ENCODE results near the gene POC1B. TPM values are rescaled to one million over a fixed set of nuclear protein-coding genes. Genes with fewer than 3 reads are reported as not detected.

POC1B gene
- polyA plus RNA-seq, 1 donor (not counting 4 experiments of a cell fraction or from before 2014, with no cell fraction given), result 16.4 TPM

DNA sequence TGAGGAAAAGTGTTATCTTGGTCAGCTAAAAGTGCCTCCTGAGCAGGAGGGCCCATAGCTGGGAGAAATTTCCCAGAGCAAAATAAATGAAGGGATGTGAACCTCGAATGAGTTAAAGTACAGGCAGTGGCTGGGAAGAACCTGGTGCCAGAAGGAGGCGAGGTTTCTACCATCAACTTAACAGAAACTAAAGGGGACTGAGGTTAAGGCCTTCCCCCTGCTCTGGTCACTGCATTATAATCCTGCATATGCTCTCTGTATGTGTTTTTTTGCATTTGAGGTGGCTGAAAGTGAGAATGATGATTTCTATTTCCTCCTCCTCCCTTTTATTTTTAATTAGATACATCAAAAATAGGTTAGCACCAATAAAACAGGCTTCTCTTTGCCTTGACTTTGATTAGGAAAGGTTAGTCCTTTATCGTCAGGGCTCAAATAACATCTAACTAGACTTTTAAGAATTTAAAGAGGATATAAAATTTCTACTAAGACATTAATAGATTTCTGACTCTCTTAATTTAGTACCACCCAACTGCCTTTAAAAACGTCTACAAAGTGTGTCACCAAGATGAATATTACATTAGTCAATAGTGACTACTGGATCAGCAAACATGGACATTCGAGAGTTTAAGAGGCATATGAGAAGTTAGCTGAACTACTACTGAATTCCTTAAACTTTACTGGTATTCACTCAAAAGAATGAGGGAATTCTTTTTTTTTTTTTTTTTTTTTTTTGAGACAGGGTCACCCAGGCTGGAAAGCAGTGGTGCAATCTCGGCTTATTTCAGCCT, 50.5 kb downstream of the POC1B start:
- Histone ChIP-seq H3K79me2 (ENCODE audit: control insufficient read depth, insufficient read depth, low read length) (no peaks in the 10 kb centered on the region), H2AFZ (ENCODE audit: control insufficient read depth, low read length) (no peak overlapping the region), H3K9me3 (ENCODE audit: control insufficient read depth, low read depth, low read length) (no peaks in the 10 kb centered on the region), H3K27me3 (ENCODE audit: control insufficient read depth, extremely low read depth, insufficient read depth, low read length) (no peaks in the 10 kb centered on the region), H3K4me3 (ENCODE audit: control insufficient read depth in 2 of 3, extremely low read depth in 1 of 3, insufficient read depth in 2 of 3, low read depth in 1 of 3, low read length in 3 of 3) (no peak overlapping the region), H3K27ac (ENCODE audit: control insufficient read depth, insufficient read depth, low read length) (no peak overlapping the region), H3K4me1 (ENCODE audit: control insufficient read depth, extremely low read depth, insufficient read depth, low read length) (peaks cover 16% of the 10 kb centered on the region), H3K9me1 (ENCODE audit: control insufficient read depth, extremely low read depth, insufficient read depth, low read length) (no peaks in the 10 kb centered on the region), H3K36me3 (ENCODE audit: control insufficient read depth in 2 of 2, extremely low read depth in 1 of 2, insufficient read depth in 2 of 2, low read length in 2 of 2) (no peaks in the 10 kb centered on the region), H3K4me2 (ENCODE audit: control insufficient read depth, extremely low read depth, insufficient read depth, low read depth, low read length) (no peak overlapping the region), H3K9ac (ENCODE audit: control insufficient read depth, extremely low read depth, insufficient read depth, low read length) (no peak overlapping the region), H4K20me1 (ENCODE audit: control insufficient read depth, extremely low read depth, insufficient read depth, low read length) (no peaks in the 10 kb centered on the region)
- dilution Hi-C loops (cut with MboI; ENCODE audit: extremely low pct_ligation_motif_present, low sequenced_read_pairs), result no loop called here
- TF ChIP-seq EZH2 (IDR thresholded peaks at IDR 0.05; ENCODE audit: low read length) (no peak), CTCF (optimal IDR thresholded peaks at IDR 0.05 in 1 of 3, IDR thresholded peaks at IDR 0.05 in 1 of 3, conservative IDR thresholded peaks at IDR 0.05 in 1 of 3; ENCODE audit: extremely low read depth in 1 of 3, insufficient read depth in 2 of 3, low read length in 3 of 3) (no peak)
- no peak for DNase-seq (ENCODE audit: low read depth, low spot score)
- FAIRE-seq, result no peak

DNA sequence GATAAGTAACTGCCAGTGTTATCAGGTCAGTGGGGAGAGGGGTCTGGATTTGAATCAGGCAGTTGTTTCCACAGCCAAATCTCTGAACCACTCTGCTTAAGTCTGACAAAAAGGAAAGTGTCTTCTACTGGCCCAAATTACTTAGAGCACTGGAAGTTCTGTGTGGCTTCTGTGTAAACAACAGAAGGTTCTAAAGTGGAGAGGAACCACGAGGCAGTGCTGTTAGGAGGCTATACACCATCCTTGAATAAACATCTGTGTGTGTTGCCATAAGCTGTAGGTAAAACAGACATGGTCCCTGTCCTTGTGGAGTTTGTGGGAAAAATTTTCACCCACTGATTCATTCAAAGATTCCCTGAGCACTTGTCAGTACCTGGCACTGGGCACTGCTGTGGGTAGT, 51.2 kb downstream of the POC1B start:
- FAIRE-seq, result no peak
- Histone ChIP-seq H3K27me3 (ENCODE audit: control insufficient read depth, extremely low read depth, insufficient read depth, low read length) (no peaks in the 10 kb centered on the region), H3K9me1 (ENCODE audit: control insufficient read depth, extremely low read depth, insufficient read depth, low read length) (no peaks in the 10 kb centered on the region), H4K20me1 (ENCODE audit: control insufficient read depth, extremely low read depth, insufficient read depth, low read length) (no peaks in the 10 kb centered on the region), H3K4me3 (ENCODE audit: control insufficient read depth in 2 of 3, extremely low read depth in 1 of 3, insufficient read depth in 2 of 3, low read depth in 1 of 3, low read length in 3 of 3) (no peak overlapping the region), H3K4me1 (ENCODE audit: control insufficient read depth, extremely low read depth, insufficient read depth, low read length) (peaks cover 16% of the 10 kb centered on the region), H3K36me3 (ENCODE audit: control insufficient read depth in 2 of 2, extremely low read depth in 1 of 2, insufficient read depth in 2 of 2, low read length in 2 of 2) (no peaks in the 10 kb centered on the region), H2AFZ (ENCODE audit: control insufficient read depth, low read length) (no peak overlapping the region), H3K9ac (ENCODE audit: control insufficient read depth, extremely low read depth, insufficient read depth, low read length) (no peak overlapping the region), H3K79me2 (ENCODE audit: control insufficient read depth, insufficient read depth, low read length) (no peaks in the 10 kb centered on the region), H3K27ac (ENCODE audit: control insufficient read depth, insufficient read depth, low read length) (no peak overlapping the region), H3K4me2 (ENCODE audit: control insufficient read depth, extremely low read depth, insufficient read depth, low read depth, low read length) (no peak overlapping the region), H3K9me3 (ENCODE audit: control insufficient read depth, low read depth, low read length) (no peaks in the 10 kb centered on the region)
- TF ChIP-seq EZH2 (IDR thresholded peaks at IDR 0.05; ENCODE audit: low read length) (no peak), CTCF (optimal IDR thresholded peaks at IDR 0.05 in 1 of 3, IDR thresholded peaks at IDR 0.05 in 1 of 3, conservative IDR thresholded peaks at IDR 0.05 in 1 of 3; ENCODE audit: extremely low read depth in 1 of 3, insufficient read depth in 2 of 3, low read length in 3 of 3) (no peak)
- dilution Hi-C loops (cut with MboI; ENCODE audit: extremely low pct_ligation_motif_present, low sequenced_read_pairs), result loop anchor here (25.0 kb wide), 1 partner anchor 412 kb away; no protein-coding TSS in a partner anchor
- DNase-seq (ENCODE audit: low read depth, low spot score), result no peak

Measured in keratinocyte (primary cell).